Activated CD4-positive, alpha-beta T cell treated with anti-CD3 and anti-CD28 coated beads, Interleukin-2, amount 50 U/mL, for 48 hours (primary cell): ENCODE data around the gene ENTPD2.

Source experiments
- DNase-seq, 2 experiments: peaks; one replicate each; pipeline ENCODE4 v3.0.0-alpha.2; 2020

ENTPD2 gene

GRCh38 chr9:137053944-137054931, at the start of gene ENTPD2:
Gene ENTPD2 (minus strand): TSS chr9:137054061. CDS start chr9:137053997, 64 bp downstream.
- peak; percentile 40 to 51 for DNase-seq

- no peak for DNase-seq
Observed at GRCh38 chr9:137103206-137103999, 49.5 kb upstream of the ENTPD2 start.

- no peak for DNase-seq
Observed at GRCh38 chr9:137099231-137099630, 45.4 kb upstream of the ENTPD2 start.

- DNase-seq: no peak
Observed at GRCh38 chr9:137097761-137098462, 44.1 kb upstream of the ENTPD2 start.

- no peak for DNase-seq
Observed at GRCh38 chr9:137096785-137097546, 43.1 kb upstream of the ENTPD2 start.

GRCh38 chr9:137095664-137096517, 42.0 kb upstream of the ENTPD2 start:
- peak; percentile 86 to 89 for DNase-seq

GRCh38 chr9:137089232-137089947, 35.5 kb upstream of the ENTPD2 start:
- DNase-seq: no peak

- DNase-seq: no peak
Observed at GRCh38 chr9:137088121-137088520, 34.3 kb upstream of the ENTPD2 start.

GRCh38 chr9:137087409-137087925, 33.6 kb upstream of the ENTPD2 start:
- no peak for DNase-seq

- DNase-seq: peak; percentile 99 to 100
Observed at GRCh38 chr9:137086531-137087408, 32.9 kb upstream of the ENTPD2 start, which contains the start of gene MAN1B1. Gene MAN1B1 (plus strand): TSS chr9:137086985. CDS start chr9:137087000, 15 bp downstream.

GRCh38 chr9:137085920-137086530, 32.2 kb upstream of the ENTPD2 start:
- peak; percentile 49 to 57 for DNase-seq

- no peak for DNase-seq
Observed at GRCh38 chr9:137084526-137084925, 30.7 kb upstream of the ENTPD2 start.

GRCh38 chr9:137083394-137084004, 29.6 kb upstream of the ENTPD2 start:
- peak; percentile 52 to 62 for DNase-seq

GRCh38 chr9:137082925-137083290, 29.0 kb upstream of the ENTPD2 start:
- DNase-seq: no peak

GRCh38 chr9:137082222-137082924, 28.5 kb upstream of the ENTPD2 start:
- DNase-seq: no peak

GRCh38 chr9:137080260-137081122, 26.6 kb upstream of the ENTPD2 start:
- no peak for DNase-seq

GRCh38 chr9:137079401-137079787, 25.5 kb upstream of the ENTPD2 start:
- DNase-seq: no peak
